Coronary artery (tissue), 2 donors: ENCODE data around the gene DPM3.
A peak's percentile ranks its signal among the peaks of the same experiment; 100 is the strongest.
"Not testable (repeated sequence)": the region's sequence is repeated elsewhere in the genome, so short reads cannot be mapped to it uniquely, and the experiment has no call there.

ENCODE experiments used
- DNase-seq: peaks from one replicate; pipeline ENCODE4 v3.0.0-alpha.2; 2017; ENCODE audit warnings: low spot score
- H3K27ac ChIP-seq, 2 donors: fragments of 200-600 bp; sonication (generic); one replicate each; pipeline ENCODE4 v1.5.1; 2016 to 2019
- H3K4me3 ChIP-seq: fragments of 200-600 bp; sonication (generic); 2 replicates; pipeline ENCODE4 v1.5.1; 2016; ENCODE audit warnings: mild to moderate bottlenecking, moderate library complexity
- CTCF ChIP-seq: fragments of 200-600 bp; sonication (generic); IDR thresholded peaks from one replicate; pipeline ENCODE4 v1.5.1; 2019; ENCODE audit warnings: antibody characterized with exemption

Gene DPM3

GRCh38 chr1:155170101-155170785, 29.9 kb upstream of the DPM3 start:
- no peak for TF ChIP-seq CTCF
- peak; percentile 43 for DNase-seq
- H3K4me3 ChIP-seq = no peak overlapping the region

GRCh38 chr1:155169541-155169940, 29.2 kb upstream of the DPM3 start:
- Histone ChIP-seq H3K27ac (no peak overlapping the region), H3K4me3 (no peak overlapping the region)
- TF ChIP-seq CTCF = no peak
- peak; percentile 58 for DNase-seq

More at GRCh38 chr1:155170101-155170785, 29.9 kb upstream of the DPM3 start:
- H3K27ac ChIP-seq = no peak overlapping the region

GRCh38 chr1:155168456-155169210, 28.3 kb upstream of the DPM3 start:
- TF ChIP-seq CTCF = no peak
- H3K27ac ChIP-seq = no peak overlapping the region
- no peak overlapping the region for H3K4me3 ChIP-seq
- peak; percentile 28 for DNase-seq

GRCh38 chr1:155168105-155168445, 27.7 kb upstream of the DPM3 start:
- H3K4me3 ChIP-seq = peak overlapping the region; percentile 27
- H3K27ac ChIP-seq, DNase-seq: not testable (repeated sequence)

- TF ChIP-seq CTCF = peak; percentile 83
- Histone ChIP-seq H3K4me3 (peak overlapping the region; percentile 27), H3K27ac (peak overlapping the region in 1 of 2 donors; percentile 44)
- peak; percentile 86 for DNase-seq
Observed at GRCh38 chr1:155167166-155168104, 27.1 kb upstream of the DPM3 start.

GRCh38 chr1:155166471-155167165, 26.3 kb upstream of the DPM3 start:
- TF ChIP-seq CTCF = no peak
- DNase-seq = peak; percentile 72
- H3K4me3 ChIP-seq = peak overlapping the region; percentile 27
- peak overlapping the region in 1 of 2 donors; percentile 44 for H3K27ac ChIP-seq
